ENCODE results near the gene PGPEP1.
"Not testable (repeated sequence)": the region's sequence is repeated elsewhere in the genome, so short reads cannot be mapped to it uniquely, and the experiment has no call there.

Gene PGPEP1

GRCh38 chr19:18373892-18374629 lies 33.7 kb downstream of the PGPEP1 start:
- Histone ChIP-seq H3K9me3 (ENCODE audit: insufficient read depth, low read length) (no peaks in the 10 kb centered on the region), H3K27ac (ENCODE audit: low read length) (peak overlapping the region; percentile 70), H3K9ac (ENCODE audit: low read length) (peak overlapping the region; percentile 68), H2AFZ (ENCODE audit: low read depth, low read length) (peak overlapping the region; percentile 10; the same call in 1 of the 2 replicates), H4K20me1 (ENCODE audit: insufficient read depth, low read length) (no peaks in the 10 kb centered on the region), H3K4me2 (ENCODE audit: low read length) (peak overlapping the region; percentile 79), H3K4me1 (ENCODE audit: low read length) (peaks cover 59% of the 10 kb centered on the region), H3K36me3 (replicated peaks; ENCODE audit: low read depth, low read length) (no peaks in the 10 kb centered on the region), H3K27me3 (ENCODE audit: low read depth, low read length) (no peaks in the 10 kb centered on the region), H3K4me3 (ENCODE audit: low read length) (peak overlapping the region; percentile 57), H3K79me2 (ENCODE audit: low read length) (no peaks in the 10 kb centered on the region)
- TF ChIP-seq EZH2phosphoT487 (IDR thresholded peaks at IDR 0.05; ENCODE audit: low read depth) = no peak
- TF ChIP-seq CTCF (IDR thresholded peaks at IDR 0.05; ENCODE audit: low read depth, low read length) = no peak

GRCh38 chr19:18377026-18377425 lies 36.6 kb downstream of the PGPEP1 start:
- Histone ChIP-seq H3K4me2 (ENCODE audit: low read length) (peak overlapping the region; percentile 13), H2AFZ (ENCODE audit: low read depth, low read length) (0 out of 2 replicates have a peak overlapping the region, but pooled peaks have one; percentile 23), H3K4me1 (ENCODE audit: low read length) (peaks cover 50% of the 10 kb centered on the region), H3K36me3 (replicated peaks; ENCODE audit: low read depth, low read length) (no peaks in the 10 kb centered on the region), H3K27ac (ENCODE audit: low read length) (peak overlapping the region; percentile 43), H3K27me3 (ENCODE audit: low read depth, low read length) (no peaks in the 10 kb centered on the region), H4K20me1 (ENCODE audit: insufficient read depth, low read length) (no peaks in the 10 kb centered on the region), H3K9me3 (ENCODE audit: insufficient read depth, low read length) (no peaks in the 10 kb centered on the region), H3K79me2 (ENCODE audit: low read length) (no peaks in the 10 kb centered on the region), H3K9ac (ENCODE audit: low read length) (no peak overlapping the region), H3K4me3 (ENCODE audit: low read length) (no peak overlapping the region)
- TF ChIP-seq EZH2phosphoT487 (IDR thresholded peaks at IDR 0.05; ENCODE audit: low read depth) (no peak), CTCF (IDR thresholded peaks at IDR 0.05; ENCODE audit: low read depth, low read length) (no peak)

- no peaks in the 10 kb centered on the region for H3K9me3 ChIP-seq (ENCODE audit: insufficient read depth, low read length)
- TF ChIP-seq CTCF (IDR thresholded peaks at IDR 0.05; ENCODE audit: low read depth, low read length) (no peak), EZH2phosphoT487 (IDR thresholded peaks at IDR 0.05; ENCODE audit: low read depth) (no peak)
- H3K9ac ChIP-seq (ENCODE audit: low read length) = no peak overlapping the region
- no peak overlapping the region for H3K4me3 ChIP-seq (ENCODE audit: low read length)
- no peaks in the 10 kb centered on the region for H4K20me1 ChIP-seq (ENCODE audit: insufficient read depth, low read length)
- H3K4me1 ChIP-seq (ENCODE audit: low read length) = peaks cover 23% of the 10 kb centered on the region
- no peaks in the 10 kb centered on the region for H3K36me3 ChIP-seq (replicated peaks; ENCODE audit: low read depth, low read length)
- no peak overlapping the region for H3K4me2 ChIP-seq (ENCODE audit: low read length)
- peaks cover 2% of the 10 kb centered on the region; the same call in 1 of the 2 replicates for H3K27me3 ChIP-seq (ENCODE audit: low read depth, low read length)
- H3K27ac ChIP-seq (ENCODE audit: low read length) = no peak overlapping the region
- no peak overlapping the region for H2AFZ ChIP-seq (ENCODE audit: low read depth, low read length)
- H3K79me2 ChIP-seq (ENCODE audit: low read length) = no peaks in the 10 kb centered on the region
Observed at GRCh38 chr19:18379803-18380747, 39.7 kb downstream of the PGPEP1 start.

GRCh38 chr19:18380843-18381242 lies 40.4 kb downstream of the PGPEP1 start:
- no peak for TF ChIP-seq EZH2phosphoT487 (IDR thresholded peaks at IDR 0.05; ENCODE audit: low read depth)
- TF ChIP-seq CTCF (IDR thresholded peaks at IDR 0.05; ENCODE audit: low read depth, low read length) = no peak
- Histone ChIP-seq H3K4me2 (ENCODE audit: low read length) (no peak overlapping the region), H3K27ac (ENCODE audit: low read length) (no peak overlapping the region), H3K36me3 (replicated peaks; ENCODE audit: low read depth, low read length) (no peaks in the 10 kb centered on the region), H3K9ac (ENCODE audit: low read length) (no peak overlapping the region), H2AFZ (ENCODE audit: low read depth, low read length) (no peak overlapping the region), H3K4me3 (ENCODE audit: low read length) (no peak overlapping the region), H3K9me3 (ENCODE audit: insufficient read depth, low read length) (no peaks in the 10 kb centered on the region), H3K79me2 (ENCODE audit: low read length) (no peaks in the 10 kb centered on the region), H4K20me1 (ENCODE audit: insufficient read depth, low read length) (no peaks in the 10 kb centered on the region), H3K4me1 (ENCODE audit: low read length) (peaks cover 21% of the 10 kb centered on the region), H3K27me3 (ENCODE audit: low read depth, low read length) (peaks cover 9% of the 10 kb centered on the region)

GRCh38 chr19:18383622-18384021 lies 43.2 kb downstream of the PGPEP1 start:
- H3K4me2 ChIP-seq (ENCODE audit: low read length); H4K20me1 ChIP-seq (ENCODE audit: insufficient read depth, low read length); H3K9ac ChIP-seq (ENCODE audit: low read length); H3K4me3 ChIP-seq (ENCODE audit: low read length); H3K36me3 ChIP-seq (replicated peaks; ENCODE audit: low read depth, low read length); H3K27ac ChIP-seq (ENCODE audit: low read length); H3K4me1 ChIP-seq (ENCODE audit: low read length); H2AFZ ChIP-seq (ENCODE audit: low read depth, low read length); H3K9me3 ChIP-seq (ENCODE audit: insufficient read depth, low read length); H3K79me2 ChIP-seq (ENCODE audit: low read length): not testable (repeated sequence)
- peaks cover 22% of the 10 kb centered on the region for H3K27me3 ChIP-seq (ENCODE audit: low read depth, low read length)
